ENCODE results near the gene PRRT1.
A peak's percentile ranks its signal among the peaks of the same experiment; 100 is the strongest.

PRRT1 gene

GRCh38 chr6:32177788-32178546 lies 26.2 kb upstream of the PRRT1 start, which contains the start of gene RNF5:
Gene RNF5, plus strand, starts transcription at chr6:32178405. Its CDS starts 107 bp downstream, at chr6:32178512.
- peak; percentile 100 for DNase-seq (ENCODE audit: low read depth)
- Histone ChIP-seq H3K9ac (ENCODE audit: low read length) (peak within 1 kb of the TSS; percentile 92), H3K4me3 (ENCODE audit: low read length) (peak within 1 kb of the TSS; percentile 97)

GRCh38 chr6:32177183-32177787 lies 25.5 kb upstream of the PRRT1 start:
- no peak for DNase-seq (ENCODE audit: low read depth)
- Histone ChIP-seq H3K9ac (ENCODE audit: low read length) (peak overlapping the region; percentile 92), H3K4me3 (ENCODE audit: low read length) (peak overlapping the region; percentile 97), H3K36me3 (ENCODE audit: control insufficient read depth, insufficient read depth, low read length, severe bottlenecking) (peaks cover 20% of the 10 kb centered on the region), H3K9me3 (ENCODE audit: control insufficient read depth, low read length) (no peaks in the 10 kb centered on the region), H3K4me1 (ENCODE audit: control insufficient read depth, insufficient read depth, low read length) (peaks cover 35% of the 10 kb centered on the region), H3K27me3 (replicated peaks; ENCODE audit: control insufficient read depth, insufficient read depth, low read length) (no peaks in the 10 kb centered on the region)

More at GRCh38 chr6:32177788-32178546, 26.2 kb upstream of the PRRT1 start, which contains the start of gene RNF5:
- Histone ChIP-seq H3K27me3 (replicated peaks; ENCODE audit: control insufficient read depth, insufficient read depth, low read length) (no peaks in the 10 kb centered on the region), H3K36me3 (ENCODE audit: control insufficient read depth, insufficient read depth, low read length, severe bottlenecking) (peaks cover 23% of the 10 kb centered on the region), H3K4me1 (ENCODE audit: control insufficient read depth, insufficient read depth, low read length) (peaks cover 35% of the 10 kb centered on the region), H3K9me3 (ENCODE audit: control insufficient read depth, low read length) (no peaks in the 10 kb centered on the region)

GRCh38 chr6:32176476-32177182 lies 24.9 kb upstream of the PRRT1 start:
- DNase-seq (ENCODE audit: low read depth) = peak; percentile 68
- Histone ChIP-seq H3K36me3 (ENCODE audit: control insufficient read depth, insufficient read depth, low read length, severe bottlenecking) (peaks cover 18% of the 10 kb centered on the region), H3K4me1 (ENCODE audit: control insufficient read depth, insufficient read depth, low read length) (peaks cover 35% of the 10 kb centered on the region)

GRCh38 chr6:32175711-32176475 lies 24.2 kb upstream of the PRRT1 start, which contains the start of gene AGPAT1:
Gene AGPAT1, minus strand, starts transcription at chr6:32176084. Its CDS starts 4,588 bp downstream, at chr6:32171496.
- H3K4me3 ChIP-seq (ENCODE audit: low read length) = peak within 1 kb of the TSS; percentile 97
- no peaks in the 10 kb centered on the region for H3K27me3 ChIP-seq (replicated peaks; ENCODE audit: control insufficient read depth, insufficient read depth, low read length)
- no peaks in the 10 kb centered on the region for H3K9me3 ChIP-seq (ENCODE audit: control insufficient read depth, low read length)

More at GRCh38 chr6:32176476-32177182, 24.9 kb upstream of the PRRT1 start:
- Histone ChIP-seq H3K9me3 (ENCODE audit: control insufficient read depth, low read length) (no peaks in the 10 kb centered on the region), H3K27me3 (replicated peaks; ENCODE audit: control insufficient read depth, insufficient read depth, low read length) (no peaks in the 10 kb centered on the region), H3K4me3 (ENCODE audit: low read length) (peak overlapping the region; percentile 97), H3K9ac (ENCODE audit: low read length) (peak overlapping the region; percentile 92)

GRCh38 chr6:32175322-32175710 lies 23.6 kb upstream of the PRRT1 start:
- Histone ChIP-seq H3K27me3 (replicated peaks; ENCODE audit: control insufficient read depth, insufficient read depth, low read length) (no peaks in the 10 kb centered on the region), H3K9ac (ENCODE audit: low read length) (peak overlapping the region; percentile 98), H3K36me3 (ENCODE audit: control insufficient read depth, insufficient read depth, low read length, severe bottlenecking) (peaks cover 12% of the 10 kb centered on the region), H3K4me1 (ENCODE audit: control insufficient read depth, insufficient read depth, low read length) (peaks cover 35% of the 10 kb centered on the region), H3K4me3 (ENCODE audit: low read length) (peak overlapping the region; percentile 97), H3K9me3 (ENCODE audit: control insufficient read depth, low read length) (no peaks in the 10 kb centered on the region)
- no peak for DNase-seq (ENCODE audit: low read depth)

More at GRCh38 chr6:32175711-32176475, 24.2 kb upstream of the PRRT1 start, which contains the start of gene AGPAT1:
- peaks cover 35% of the 10 kb centered on the region for H3K4me1 ChIP-seq (ENCODE audit: control insufficient read depth, insufficient read depth, low read length)
- DNase-seq (ENCODE audit: low read depth) = peak; percentile 99
- peak within 1 kb of the TSS; percentile 98 for H3K9ac ChIP-seq (ENCODE audit: low read length)
- H3K36me3 ChIP-seq (ENCODE audit: control insufficient read depth, insufficient read depth, low read length, severe bottlenecking) = peaks cover 13% of the 10 kb centered on the region

- H3K36me3 ChIP-seq (ENCODE audit: control insufficient read depth, insufficient read depth, low read length, severe bottlenecking) = peaks cover 13% of the 10 kb centered on the region
- no peak overlapping the region for H3K9ac ChIP-seq (ENCODE audit: low read length)
- no peaks in the 10 kb centered on the region for H3K27me3 ChIP-seq (replicated peaks; ENCODE audit: control insufficient read depth, insufficient read depth, low read length)
- no peaks in the 10 kb centered on the region for H3K9me3 ChIP-seq (ENCODE audit: control insufficient read depth, low read length)
- DNase-seq (ENCODE audit: low read depth) = no peak
- no peak overlapping the region for H3K4me3 ChIP-seq (ENCODE audit: low read length)
- H3K4me1 ChIP-seq (ENCODE audit: control insufficient read depth, insufficient read depth, low read length) = peaks cover 34% of the 10 kb centered on the region
These were observed 22.7 kb upstream of the PRRT1 start for GRCh38 chr6:32174416-32174815.

GRCh38 chr6:32173051-32173727 lies 21.4 kb upstream of the PRRT1 start:
- Histone ChIP-seq H3K4me1 (ENCODE audit: control insufficient read depth, insufficient read depth, low read length) (peaks cover 32% of the 10 kb centered on the region), H3K9me3 (ENCODE audit: control insufficient read depth, low read length) (no peaks in the 10 kb centered on the region), H3K4me3 (ENCODE audit: low read length) (no peak overlapping the region), H3K27me3 (replicated peaks; ENCODE audit: control insufficient read depth, insufficient read depth, low read length) (no peaks in the 10 kb centered on the region), H3K36me3 (ENCODE audit: control insufficient read depth, insufficient read depth, low read length, severe bottlenecking) (peaks cover 19% of the 10 kb centered on the region), H3K9ac (ENCODE audit: low read length) (no peak overlapping the region)
- no peak for DNase-seq (ENCODE audit: low read depth)

GRCh38 chr6:32171234-32171633 lies 19.5 kb upstream of the PRRT1 start:
- Histone ChIP-seq H3K9ac (ENCODE audit: low read length) (no peak overlapping the region), H3K4me3 (ENCODE audit: low read length) (no peak overlapping the region), H3K36me3 (ENCODE audit: control insufficient read depth, insufficient read depth, low read length, severe bottlenecking) (peaks cover 35% of the 10 kb centered on the region), H3K27me3 (replicated peaks; ENCODE audit: control insufficient read depth, insufficient read depth, low read length) (no peaks in the 10 kb centered on the region), H3K4me1 (ENCODE audit: control insufficient read depth, insufficient read depth, low read length) (peaks cover 19% of the 10 kb centered on the region), H3K9me3 (ENCODE audit: control insufficient read depth, low read length) (no peaks in the 10 kb centered on the region)
- no peak for DNase-seq (ENCODE audit: low read depth)

GRCh38 chr6:32170294-32170693 lies 18.6 kb upstream of the PRRT1 start:
- no peak overlapping the region for H3K4me3 ChIP-seq (ENCODE audit: low read length)
- peaks cover 36% of the 10 kb centered on the region for H3K36me3 ChIP-seq (ENCODE audit: control insufficient read depth, insufficient read depth, low read length, severe bottlenecking)
- no peak for DNase-seq (ENCODE audit: low read depth)

GRCh38 chr6:32168807-32169591 lies 17.3 kb upstream of the PRRT1 start:
- DNase-seq (ENCODE audit: low read depth) = no peak
- no peaks in the 10 kb centered on the region for H3K27me3 ChIP-seq (replicated peaks; ENCODE audit: control insufficient read depth, insufficient read depth, low read length)
- H3K4me3 ChIP-seq (ENCODE audit: low read length) = no peak overlapping the region
- peaks cover 36% of the 10 kb centered on the region for H3K36me3 ChIP-seq (ENCODE audit: control insufficient read depth, insufficient read depth, low read length, severe bottlenecking)
- H3K9me3 ChIP-seq (ENCODE audit: control insufficient read depth, low read length) = no peaks in the 10 kb centered on the region
- peaks cover 7% of the 10 kb centered on the region for H3K4me1 ChIP-seq (ENCODE audit: control insufficient read depth, insufficient read depth, low read length)
- H3K9ac ChIP-seq (ENCODE audit: low read length) = no peak overlapping the region

More at GRCh38 chr6:32170294-32170693, 18.6 kb upstream of the PRRT1 start:
- Histone ChIP-seq H3K4me1 (ENCODE audit: control insufficient read depth, insufficient read depth, low read length) (peaks cover 15% of the 10 kb centered on the region), H3K9ac (ENCODE audit: low read length) (no peak overlapping the region), H3K27me3 (replicated peaks; ENCODE audit: control insufficient read depth, insufficient read depth, low read length) (no peaks in the 10 kb centered on the region), H3K9me3 (ENCODE audit: control insufficient read depth, low read length) (no peaks in the 10 kb centered on the region)

Data from adipocyte (in vitro differentiated cells).